Endothelial cell of umbilical vein (primary cell): ENCODE results near the gene GNAS-AS1. TPM values are rescaled to one million over a fixed set of nuclear protein-coding genes. Genes with fewer than 3 reads are reported as not detected.

Experiments used
- BruUV-seq: library from RNA; stranded (reverse); fragments of 400-500 nt; replicated peaks from 2 replicates; lab custom pipeline; 2021; lab: Mats Ljungman, UMichigan
- CTCF ChIA-PET: fragments of 300-600, 350-600 bp; sonication (Branson Sonifier 250); formaldehyde crosslinking; loops from one replicate; lab custom pipeline; 2021; ENCODE audit warnings: antibody characterized with exemption, inconsistent platforms; lab: Charles Lee
- POLR2A ChIA-PET: fragments of 300-600, 350-600 bp; sonication (Branson Sonifier 250); formaldehyde crosslinking; loops from one replicate; lab custom pipeline; 2021; ENCODE audit warnings: antibody characterized with exemption, inconsistent platforms; lab: Charles Lee
- DNase-seq: peaks from one replicate; pipeline ENCODE4 v3.0.0-alpha.2; 2011; ENCODE audit warnings: low read depth, low spot score
- FAIRE-seq: peaks from 2 replicates; lab custom pipeline; 2011; peaks lifted over from hg19 to GRCh38; lab: Jason Lieb, UNC
- H2AFZ ChIP-seq: 2 replicates; pipeline ENCODE4 v1.6.0; 2012; ENCODE audit warnings: low read depth, low read length, control low read depth, inconsistent platforms
- H3K27ac ChIP-seq: 2 replicates; pipeline ENCODE4 v1.5.1; 2011; ENCODE audit warnings: low read depth, mild to moderate bottlenecking, control low read depth, low read length, moderate library complexity; ENCODE audit not compliant: insufficient read depth
- H3K27me3 ChIP-seq, 2 experiments: 2 replicates each; pipeline versions ENCODE4 v1.6.0 to v1.6.1; 2011; ENCODE audit warnings: low read length in 2 of 2, mixed read lengths in 1 of 2; ENCODE audit not compliant: control insufficient read depth in 2 of 2, insufficient read depth in 2 of 2
- H3K36me3 ChIP-seq, 2 experiments: 2 replicates in 1 of 2; 3 replicates in 1 of 2; pipeline ENCODE4 v1.5.1; 2011; ENCODE audit warnings: low read length in 2 of 2, mild to moderate bottlenecking in 1 of 2, moderate library complexity in 1 of 2; ENCODE audit not compliant: control insufficient read depth in 2 of 2, insufficient read depth in 2 of 2; ENCODE audit errors: extremely low read depth in 1 of 2
- H3K4me1 ChIP-seq: 3 replicates; pipeline ENCODE4 v1.5.1; 2011; ENCODE audit warnings: mild to moderate bottlenecking, low read length; ENCODE audit not compliant: control insufficient read depth, insufficient read depth; ENCODE audit errors: extremely low read depth
- H3K4me2 ChIP-seq: 2 replicates; pipeline ENCODE4 v1.6.1; 2011; ENCODE audit warnings: low read length, control low read depth, mixed read lengths; ENCODE audit not compliant: insufficient read depth
- H3K4me3 ChIP-seq, 3 experiments: fragments of 200-600 bp in 1 of 3; sonication (generic), shearing (Covaris generic) in 1 of 3; replicated peaks in 1 of 3; 2 replicates each; pipeline ENCODE4 v1.5.1; 2011 to 2016; ENCODE audit warnings: control low read depth in 3 of 3, low read length in 3 of 3, mild to moderate bottlenecking in 2 of 3, inconsistent platforms in 1 of 3, low read depth in 1 of 3, moderate library complexity in 1 of 3; ENCODE audit not compliant: insufficient read depth in 1 of 3
- H3K79me2 ChIP-seq: 2 replicates; pipeline ENCODE4 v1.6.0; 2012; ENCODE audit warnings: low read length, inconsistent platforms; ENCODE audit not compliant: control insufficient read depth, insufficient read depth
- H3K9ac ChIP-seq: replicated peaks from 2 replicates; pipeline ENCODE3; 2011; ENCODE audit warnings: low read length, control low read depth; ENCODE audit not compliant: insufficient read depth; ENCODE audit errors: extremely low read depth
- H3K9me1 ChIP-seq: replicated peaks from 3 replicates; pipeline ENCODE4 v1.6.0; 2011; ENCODE audit warnings: mild to moderate bottlenecking, low read length; ENCODE audit not compliant: control insufficient read depth, insufficient read depth; ENCODE audit errors: extremely low read depth
- H3K9me3 ChIP-seq: replicated peaks from 2 replicates; pipeline ENCODE4 v1.5.1; 2012; ENCODE audit warnings: low read length, inconsistent platforms; ENCODE audit not compliant: control insufficient read depth, insufficient read depth
- H4K20me1 ChIP-seq: replicated peaks from 2 replicates; pipeline ENCODE3; 2011; ENCODE audit warnings: mild to moderate bottlenecking, low read length; ENCODE audit not compliant: control insufficient read depth, insufficient read depth; ENCODE audit errors: extremely low read depth
- POLR2AphosphoS5 ChIP-seq: IDR thresholded peaks from 2 replicates; pipeline ENCODE4 v1.6.1; 2012; ENCODE audit warnings: low read depth, mild to moderate bottlenecking, control low read depth, low read length, moderate library complexity; ENCODE audit not compliant: insufficient read depth
- dilution Hi-C: fragments of 300-500 bp; cut with MboI; formaldehyde crosslinking; loops from one replicate; pipeline ENCODE4 v1.15.0; 2019; ENCODE audit warnings: low sequenced_read_pairs; ENCODE audit not compliant: extremely low pct_ligation_motif_present
- intact Hi-C: fragments of 100-400 bp; cut with micrococcal nuclease; formaldehyde crosslinking; loops from one replicate; pipeline ENCODE4 v1.10.0; 2022
- polyA plus RNA-seq, 4 experiments: library from polyadenylated mRNA; depleted of rRNA in 3 of 4; stranded (reverse) in 3 of 4; unstranded in 1 of 4; fragments of >200 nt; gene quantifications; 2 replicates each; pipeline versions ENCODE4 v1.2.1 to v1.2.3, GENCODE V29; 2011 to 2012; ENCODE audit warnings: missing spikeins in 1 of 4
- total RNA-seq: library from RNA; stranded (reverse); gene quantifications from 2 replicates; pipeline ENCODE4 v1.2.3, GENCODE V29; 2021
- TF ChIP-seq, protein P1 (sequence below), 2 donors: IDR thresholded peaks; 1 replicate in 1 of 2; 2 replicates in 1 of 2; pipeline ENCODE4 v1.5.1; 2011; ENCODE audit warnings: low read length in 2 of 2, mild to moderate bottlenecking in 2 of 2, moderate library complexity in 2 of 2, control low read depth in 1 of 2, inconsistent platforms in 1 of 2, low read depth in 1 of 2; ENCODE audit not compliant: insufficient read depth in 1 of 2; ENCODE audit errors: extremely low read depth in 1 of 2

The GNAS-AS1 gene
- total and polyA plus RNA-seq, 2 donors (not counting 3 experiments of a cell fraction or from before 2014, with no cell fraction given), result 0.11 to 0.58 TPM

DNA sequence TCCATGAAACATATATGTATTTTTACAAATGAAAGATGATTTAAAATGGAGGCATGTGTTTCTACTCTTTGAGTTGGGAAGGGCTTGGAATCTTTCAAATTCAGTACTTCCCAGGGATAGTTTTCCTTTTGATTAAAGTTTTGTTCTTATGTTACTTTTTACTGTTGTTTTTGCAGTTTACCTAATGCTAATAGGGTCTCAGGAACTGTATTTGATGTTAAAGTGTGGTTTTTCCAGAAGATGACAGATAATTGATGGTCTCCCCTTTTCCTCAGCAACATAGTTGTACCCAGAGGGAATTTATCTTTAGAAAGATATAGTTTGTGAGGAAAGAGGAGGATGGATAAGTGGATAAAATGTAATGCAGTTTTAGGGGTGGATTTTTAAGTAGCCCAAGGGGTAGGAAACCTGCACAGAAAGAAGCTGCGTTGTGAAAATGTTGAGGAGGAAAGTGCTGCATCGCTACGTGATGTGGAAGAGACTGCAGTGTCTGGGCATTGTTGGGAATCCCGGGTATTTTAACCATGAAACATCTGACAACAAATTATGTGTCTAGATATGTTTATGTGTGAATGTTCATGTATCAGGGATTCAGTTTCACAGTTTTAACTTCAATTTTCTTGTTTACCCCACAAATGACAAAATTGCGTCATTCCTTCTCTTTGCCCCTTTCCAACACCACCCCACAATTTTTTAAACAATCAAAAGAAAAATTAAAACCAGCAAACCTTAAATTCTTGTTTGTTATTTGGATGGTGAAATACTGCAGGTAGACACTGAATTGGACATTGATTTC, 44.1 kb upstream of the GNAS-AS1 start:
- DNase-seq, result no peak

More for the DNA sequence above, 44.1 kb upstream of the GNAS-AS1 start:
- Histone ChIP-seq H3K27me3 (no peaks in the 10 kb centered on the region), H3K79me2 (peaks cover 83% of the 10 kb centered on the region), H3K4me1 (peaks cover 56% of the 10 kb centered on the region), H3K9me3 (no peaks in the 10 kb centered on the region), H3K36me3 (peaks cover 6 to 16% of the 10 kb centered on the region in 2 experiments), H2AFZ (no peak overlapping the region), H3K27ac (no peak overlapping the region), H3K9ac (peak overlapping the region; percentile 96), H3K4me2 (peak overlapping the region; percentile 87), H4K20me1 (peaks cover 33% of the 10 kb centered on the region), H3K9me1 (no peaks in the 10 kb centered on the region), H3K4me3 (peak overlapping the region in 1 of 3 experiments; percentile 81)
- ChIA-PET POLR2A (no interaction called here), CTCF (no interaction called here)
- intact Hi-C loops, result loop anchor here (10.0 kb wide), 1 partner anchor 1180 kb away; the partner anchor contains the start of gene PMEPA1
- dilution Hi-C loops, result no loop called here
- BruUV-seq, result no TSS peak
- FAIRE-seq, result no peak
- TF ChIP-seq, protein P1, sequence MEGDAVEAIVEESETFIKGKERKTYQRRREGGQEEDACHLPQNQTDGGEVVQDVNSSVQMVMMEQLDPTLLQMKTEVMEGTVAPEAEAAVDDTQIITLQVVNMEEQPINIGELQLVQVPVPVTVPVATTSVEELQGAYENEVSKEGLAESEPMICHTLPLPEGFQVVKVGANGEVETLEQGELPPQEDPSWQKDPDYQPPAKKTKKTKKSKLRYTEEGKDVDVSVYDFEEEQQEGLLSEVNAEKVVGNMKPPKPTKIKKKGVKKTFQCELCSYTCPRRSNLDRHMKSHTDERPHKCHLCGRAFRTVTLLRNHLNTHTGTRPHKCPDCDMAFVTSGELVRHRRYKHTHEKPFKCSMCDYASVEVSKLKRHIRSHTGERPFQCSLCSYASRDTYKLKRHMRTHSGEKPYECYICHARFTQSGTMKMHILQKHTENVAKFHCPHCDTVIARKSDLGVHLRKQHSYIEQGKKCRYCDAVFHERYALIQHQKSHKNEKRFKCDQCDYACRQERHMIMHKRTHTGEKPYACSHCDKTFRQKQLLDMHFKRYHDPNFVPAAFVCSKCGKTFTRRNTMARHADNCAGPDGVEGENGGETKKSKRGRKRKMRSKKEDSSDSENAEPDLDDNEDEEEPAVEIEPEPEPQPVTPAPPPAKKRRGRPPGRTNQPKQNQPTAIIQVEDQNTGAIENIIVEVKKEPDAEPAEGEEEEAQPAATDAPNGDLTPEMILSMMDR (IDR thresholded peaks at IDR 0.05; ENCODE audit: extremely low read depth in 1 of 2, insufficient read depth in 1 of 2, low read depth in 1 of 2, low read length in 2 of 2), result no peak
- no peak for TF ChIP-seq POLR2AphosphoS5
